Measurements from ENCODE around the gene KY. TPM values are rescaled to one million over a fixed set of nuclear protein-coding genes. Genes with fewer than 3 reads are reported as not detected.

Gene KY
- total and polyA plus RNA-seq, 9 of the 15 experiments (the other 6 are each of a cell fraction or from before 2014, with no cell fraction given), result not detected

GRCh38 chr3:134642445-134643149 lies 8.2 kb downstream of the KY start (continued):
- TF ChIP-seq, protein P1, sequence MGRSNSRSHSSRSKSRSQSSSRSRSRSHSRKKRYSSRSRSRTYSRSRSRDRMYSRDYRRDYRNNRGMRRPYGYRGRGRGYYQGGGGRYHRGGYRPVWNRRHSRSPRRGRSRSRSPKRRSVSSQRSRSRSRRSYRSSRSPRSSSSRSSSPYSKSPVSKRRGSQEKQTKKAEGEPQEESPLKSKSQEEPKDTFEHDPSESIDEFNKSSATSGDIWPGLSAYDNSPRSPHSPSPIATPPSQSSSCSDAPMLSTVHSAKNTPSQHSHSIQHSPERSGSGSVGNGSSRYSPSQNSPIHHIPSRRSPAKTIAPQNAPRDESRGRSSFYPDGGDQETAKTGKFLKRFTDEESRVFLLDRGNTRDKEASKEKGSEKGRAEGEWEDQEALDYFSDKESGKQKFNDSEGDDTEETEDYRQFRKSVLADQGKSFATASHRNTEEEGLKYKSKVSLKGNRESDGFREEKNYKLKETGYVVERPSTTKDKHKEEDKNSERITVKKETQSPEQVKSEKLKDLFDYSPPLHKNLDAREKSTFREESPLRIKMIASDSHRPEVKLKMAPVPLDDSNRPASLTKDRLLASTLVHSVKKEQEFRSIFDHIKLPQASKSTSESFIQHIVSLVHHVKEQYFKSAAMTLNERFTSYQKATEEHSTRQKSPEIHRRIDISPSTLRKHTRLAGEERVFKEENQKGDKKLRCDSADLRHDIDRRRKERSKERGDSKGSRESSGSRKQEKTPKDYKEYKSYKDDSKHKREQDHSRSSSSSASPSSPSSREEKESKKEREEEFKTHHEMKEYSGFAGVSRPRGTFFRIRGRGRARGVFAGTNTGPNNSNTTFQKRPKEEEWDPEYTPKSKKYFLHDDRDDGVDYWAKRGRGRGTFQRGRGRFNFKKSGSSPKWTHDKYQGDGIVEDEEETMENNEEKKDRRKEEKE (IDR thresholded peaks at IDR 0.05; ENCODE audit: borderline replicate concordance in 1 of 2, control insufficient read depth in 1 of 2, low read depth in 2 of 2, low read length in 1 of 2), result no peak
- TF ChIP-seq FOXP1 (CRISPR knock-in tag; IDR thresholded peaks at IDR 0.05) (no peak), ZNF780A (CRISPR knock-in tag; IDR thresholded peaks at IDR 0.05) (no peak), ZNF431 (CRISPR knock-in tag; IDR thresholded peaks at IDR 0.05) (no peak), THRB (CRISPR knock-in tag; conservative IDR thresholded peaks at IDR 0.05) (no peak), LEF1 (IDR thresholded peaks at IDR 0.05) (no peak), PKNOX1 (IDR thresholded peaks at IDR 0.05) (no peak), ILF3 (IDR thresholded peaks at IDR 0.05; ENCODE audit: borderline replicate concordance) (no peak), ZNF589 (CRISPR knock-in tag; IDR thresholded peaks at IDR 0.05; ENCODE audit: low read depth) (no peak), ATF1 (CRISPR knock-in tag; IDR thresholded peaks at IDR 0.05) (no peak), ATF1 (tag; IDR thresholded peaks at IDR 0.05) (no peak)
- TF ChIP-seq, protein P2, sequence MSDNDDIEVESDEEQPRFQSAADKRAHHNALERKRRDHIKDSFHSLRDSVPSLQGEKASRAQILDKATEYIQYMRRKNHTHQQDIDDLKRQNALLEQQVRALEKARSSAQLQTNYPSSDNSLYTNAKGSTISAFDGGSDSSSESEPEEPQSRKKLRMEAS (CRISPR knock-in tag; IDR thresholded peaks at IDR 0.05), result no peak
- TF ChIP-seq, protein P3, sequence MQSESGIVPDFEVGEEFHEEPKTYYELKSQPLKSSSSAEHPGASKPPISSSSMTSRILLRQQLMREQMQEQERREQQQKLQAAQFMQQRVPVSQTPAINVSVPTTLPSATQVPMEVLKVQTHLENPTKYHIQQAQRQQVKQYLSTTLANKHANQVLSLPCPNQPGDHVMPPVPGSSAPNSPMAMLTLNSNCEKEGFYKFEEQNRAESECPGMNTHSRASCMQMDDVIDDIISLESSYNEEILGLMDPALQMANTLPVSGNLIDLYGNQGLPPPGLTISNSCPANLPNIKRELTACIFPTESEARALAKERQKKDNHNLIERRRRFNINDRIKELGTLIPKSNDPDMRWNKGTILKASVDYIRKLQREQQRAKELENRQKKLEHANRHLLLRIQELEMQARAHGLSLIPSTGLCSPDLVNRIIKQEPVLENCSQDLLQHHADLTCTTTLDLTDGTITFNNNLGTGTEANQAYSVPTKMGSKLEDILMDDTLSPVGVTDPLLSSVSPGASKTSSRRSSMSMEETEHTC (IDR thresholded peaks at IDR 0.05), result no peak

All from K562 (cell line).